Sigmoid colon (tissue), 4 donors: Measurements from ENCODE around the gene GPANK1.

Experiments used
- POLR2A ChIP-seq, 2 donors: fragments of 450-650 bp; IDR thresholded peaks; one replicate each; pipeline ENCODE4 v1.6.1; 2016; ENCODE audit warnings: antibody characterized with exemption in 2 of 2, mild to moderate bottlenecking in 2 of 2, moderate library complexity in 2 of 2
- POLR2AphosphoS5 ChIP-seq, 4 donors: sonication (generic); formaldehyde crosslinking; IDR thresholded peaks; one replicate each; pipeline ENCODE4 v1.6.1; 2017; ENCODE audit warnings: antibody characterized with exemption in 4 of 4
- TF ChIP-seq, protein P1 (sequence below), 4 experiments: fragments of 450-650 bp in 3 of 4; fragments of 200-600 bp in 1 of 4; IDR thresholded peaks; one replicate each; pipeline ENCODE4 v1.5.1; 2016 to 2019; ENCODE audit warnings: antibody characterized with exemption in 4 of 4, mild to moderate bottlenecking in 3 of 4, moderate library complexity in 2 of 4

DNA sequence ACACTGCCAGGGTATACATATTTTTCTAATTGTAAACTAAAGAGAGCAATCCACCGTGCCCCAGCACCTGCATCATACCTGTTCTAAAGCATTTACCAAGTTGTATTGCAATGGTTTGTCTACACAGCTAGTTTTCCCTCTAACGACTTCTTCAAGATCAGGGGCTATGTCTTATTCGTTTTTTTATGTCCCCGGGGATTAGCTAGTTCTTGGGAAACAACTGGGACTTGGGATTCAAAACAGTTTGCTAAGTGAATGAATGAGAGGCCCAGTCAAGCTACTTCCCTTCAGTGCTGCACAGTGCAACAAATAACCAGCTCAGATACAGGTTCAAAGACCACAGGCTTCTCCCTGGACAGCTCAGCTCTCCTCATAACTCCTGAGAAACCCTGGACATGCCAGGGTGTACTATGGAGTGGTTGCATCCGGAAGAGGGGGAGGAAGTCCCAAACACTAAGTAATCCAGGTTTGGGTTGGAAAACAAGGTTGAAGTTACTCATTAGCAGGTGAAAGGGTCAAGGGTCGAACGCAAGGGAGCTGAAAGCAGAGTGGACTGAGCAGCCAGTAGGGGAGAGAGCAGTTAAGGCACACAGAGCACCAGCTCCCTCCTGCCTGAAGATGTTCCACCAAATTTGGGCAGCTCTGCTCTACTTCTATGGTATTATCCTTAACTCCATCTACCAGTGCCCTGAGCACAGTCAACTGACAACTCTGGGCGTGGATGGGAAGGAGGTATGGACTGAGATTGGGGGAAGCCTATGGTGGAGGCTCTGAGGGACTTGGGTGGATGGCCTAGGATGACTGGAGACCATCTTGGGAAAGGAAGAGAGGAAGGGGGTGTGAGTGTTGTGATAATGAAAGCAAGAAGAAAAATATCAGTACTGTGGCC, 9.2 kb downstream of the GPANK1 start, which contains the start of gene APOM:
- TF ChIP-seq, protein P1, sequence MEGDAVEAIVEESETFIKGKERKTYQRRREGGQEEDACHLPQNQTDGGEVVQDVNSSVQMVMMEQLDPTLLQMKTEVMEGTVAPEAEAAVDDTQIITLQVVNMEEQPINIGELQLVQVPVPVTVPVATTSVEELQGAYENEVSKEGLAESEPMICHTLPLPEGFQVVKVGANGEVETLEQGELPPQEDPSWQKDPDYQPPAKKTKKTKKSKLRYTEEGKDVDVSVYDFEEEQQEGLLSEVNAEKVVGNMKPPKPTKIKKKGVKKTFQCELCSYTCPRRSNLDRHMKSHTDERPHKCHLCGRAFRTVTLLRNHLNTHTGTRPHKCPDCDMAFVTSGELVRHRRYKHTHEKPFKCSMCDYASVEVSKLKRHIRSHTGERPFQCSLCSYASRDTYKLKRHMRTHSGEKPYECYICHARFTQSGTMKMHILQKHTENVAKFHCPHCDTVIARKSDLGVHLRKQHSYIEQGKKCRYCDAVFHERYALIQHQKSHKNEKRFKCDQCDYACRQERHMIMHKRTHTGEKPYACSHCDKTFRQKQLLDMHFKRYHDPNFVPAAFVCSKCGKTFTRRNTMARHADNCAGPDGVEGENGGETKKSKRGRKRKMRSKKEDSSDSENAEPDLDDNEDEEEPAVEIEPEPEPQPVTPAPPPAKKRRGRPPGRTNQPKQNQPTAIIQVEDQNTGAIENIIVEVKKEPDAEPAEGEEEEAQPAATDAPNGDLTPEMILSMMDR (IDR thresholded peaks at IDR 0.05) = no peak
- TF ChIP-seq POLR2AphosphoS5 (IDR thresholded peaks at IDR 0.05) = no peak
- no peak for TF ChIP-seq POLR2A (IDR thresholded peaks at IDR 0.05)
